Activated CD8-positive, alpha-beta memory T cell treated with anti-CD3 and anti-CD28 coated beads, Interleukin-2, amount 10 ng/mL, durations not matched to agents 7 days and 5 days (primary cell): Measurements from ENCODE around the gene MYBPC2. TPM values are rescaled to one million over a fixed set of nuclear protein-coding genes. Genes with fewer than 3 reads are reported as not detected.
"Not testable (repeated sequence)": the region's sequence is repeated elsewhere in the genome, so short reads cannot be mapped to it uniquely, and the experiment has no call there.

ENCODE experiments used
- ATAC-seq: fragments of 150-1000 bp; cut with Tn5 transposase; one replicate; pipeline ENCODE4 v1.10.0; 2021; ENCODE audit warnings: moderate library complexity
- CTCF ChIA-PET: fragments of 350-600 bp; sonication (Branson Sonifier 250); formaldehyde crosslinking; loops from one replicate; lab custom pipeline; 2021; ENCODE audit warnings: antibody characterized with exemption; lab: Charles Lee
- DNase-seq: peaks from one replicate; pipeline ENCODE4 v3.0.0-alpha.2; 2020
- H3K27ac Mint-ChIP-seq: one replicate; pipeline ENCODE4 v1.8.0; 2021; ENCODE audit warnings: mild to moderate bottlenecking, mixed read lengths
- H3K27me3 Mint-ChIP-seq: one replicate; pipeline ENCODE4 v1.8.0; 2021; ENCODE audit warnings: mixed read lengths
- H3K36me3 Mint-ChIP-seq: one replicate; pipeline ENCODE4 v1.8.0; 2021; ENCODE audit warnings: mild to moderate bottlenecking, mixed read lengths
- H3K4me1 Mint-ChIP-seq: one replicate; pipeline ENCODE4 v1.8.0; 2021; ENCODE audit warnings: mixed read lengths
- H3K4me3 Mint-ChIP-seq: one replicate; pipeline ENCODE4 v1.8.0; 2021; ENCODE audit warnings: mild to moderate bottlenecking, moderate library complexity, mixed read lengths
- H3K9me3 Mint-ChIP-seq: one replicate; pipeline ENCODE4 v1.8.0; 2022; ENCODE audit warnings: low read depth, mixed read lengths
- total RNA-seq, 2 experiments: library from RNA; stranded (reverse); gene quantifications; one replicate each; pipeline ENCODE4 v1.2.3, GENCODE V29; 2021

Gene MYBPC2
- total RNA-seq: not detected

DNA sequence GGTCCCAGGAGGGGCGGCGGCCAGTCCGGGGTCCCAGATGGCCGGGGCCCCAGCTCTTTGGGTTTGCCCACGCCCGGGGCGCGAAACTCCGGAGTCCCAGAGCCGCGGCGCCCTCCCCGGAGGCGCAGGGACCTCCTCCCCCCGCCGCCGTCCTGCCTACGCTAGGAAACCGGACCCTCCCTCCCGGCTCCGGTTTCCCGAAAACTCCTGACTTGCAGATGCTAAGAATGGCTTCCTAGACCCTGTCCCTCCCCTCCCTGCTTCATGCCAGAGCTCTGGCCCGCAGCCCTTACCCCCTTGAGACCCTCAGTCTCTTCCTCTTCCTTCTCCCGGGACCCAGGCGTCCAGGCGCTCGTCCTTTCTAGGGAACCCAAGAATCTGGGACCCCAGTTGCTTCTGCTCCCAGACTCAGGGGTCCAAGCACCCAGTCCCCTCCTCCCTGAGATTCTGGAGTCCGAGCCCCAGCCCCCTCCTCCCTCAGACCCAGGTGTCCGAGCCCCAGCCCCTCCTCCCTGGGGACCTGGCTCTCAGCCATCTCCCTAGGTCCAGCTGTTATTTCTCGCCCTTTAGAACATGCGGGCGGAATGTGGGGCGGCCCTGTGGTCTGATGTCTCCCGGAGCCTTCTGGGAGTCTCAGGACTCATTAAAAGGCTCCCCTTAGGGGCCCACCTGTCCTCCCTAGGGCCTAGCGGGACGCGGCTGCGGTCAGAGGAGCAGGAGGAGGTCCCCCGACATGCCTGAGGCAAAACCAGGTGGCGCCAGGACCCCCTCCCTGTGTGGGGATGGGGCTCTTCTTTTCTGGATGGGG, at the start of gene MYBPC2:
TSS of gene MYBPC2 (plus strand) at position 672 of the 808 bp plus-strand sequence. CDS start at position 734, 62 bp downstream.
- H3K27ac Mint-ChIP-seq: peak within 1 kb of the TSS; percentile 84
- H3K27me3 Mint-ChIP-seq: peaks cover 24% of the 10 kb centered on the region
- H3K4me3 Mint-ChIP-seq: peak within 1 kb of the TSS; percentile 78
- no peaks in the 10 kb centered on the region for H3K9me3 Mint-ChIP-seq
- CTCF ChIA-PET: interaction anchor here (0.6 to 1.6 kb wide), 2 partner anchors 75 to 106 kb away, joined by 3 read pairs; no protein-coding TSS in a partner anchor
- peaks cover 9% of the 10 kb centered on the region for H3K4me1 Mint-ChIP-seq
- H3K36me3 Mint-ChIP-seq: no peaks in the 10 kb centered on the region
- DNase-seq: no peak
- no peak for ATAC-seq

DNA sequence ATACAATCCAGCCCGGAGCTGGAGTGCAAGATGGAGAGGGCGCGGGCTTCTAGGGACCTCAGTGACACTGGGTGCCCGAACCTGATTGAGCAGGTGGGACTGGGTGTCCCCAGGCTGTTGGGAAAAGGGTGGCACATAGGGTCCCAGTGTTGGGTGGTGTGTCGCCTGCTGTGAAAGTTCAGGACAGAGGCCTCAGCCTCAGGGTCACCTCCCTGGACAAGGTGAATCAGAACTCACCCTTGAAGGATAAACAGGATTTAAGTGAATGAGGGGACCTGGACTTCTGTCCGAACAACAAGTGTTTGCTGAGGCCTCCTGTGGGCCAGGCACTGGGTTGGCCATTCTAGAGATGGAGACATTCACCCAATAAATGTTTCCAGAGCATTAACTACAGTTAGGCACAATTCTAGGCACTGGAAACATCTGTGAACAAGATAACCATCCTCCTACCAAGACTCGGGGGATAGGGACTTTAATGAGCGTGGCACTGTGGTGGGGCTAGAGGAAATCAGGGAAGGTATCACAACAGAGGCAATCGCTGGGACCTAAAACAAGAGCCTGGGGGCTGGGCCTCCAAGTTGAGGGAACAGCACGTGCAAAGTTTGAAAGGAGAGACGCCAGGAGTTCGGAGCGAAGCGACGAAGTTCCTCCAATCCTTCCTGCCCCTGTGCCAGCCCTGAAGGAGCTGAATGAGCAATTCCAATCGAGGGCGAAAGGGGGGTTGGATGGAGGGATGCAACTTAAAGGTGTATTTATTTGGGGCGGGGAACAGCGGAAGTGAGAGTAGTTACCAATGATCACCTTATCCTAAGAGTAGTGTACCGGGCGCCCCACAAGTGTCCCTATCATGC, 49.5 kb upstream of the MYBPC2 start:
- peaks cover 37% of the 10 kb centered on the region for H3K4me1 Mint-ChIP-seq
- ATAC-seq (no peak), DNase-seq (no peak)
- CTCF ChIA-PET: interaction anchor here (0.8 to 3.0 kb wide), 7 partner anchors 14 to 128 kb away, joined by 3 to 14 read pairs (median 6); partner anchors contain the start of gene JOSD2
- H3K9me3 Mint-ChIP-seq: no peaks in the 10 kb centered on the region
- H3K27ac Mint-ChIP-seq: peak overlapping the region; percentile 95
- H3K27me3 Mint-ChIP-seq: no peaks in the 10 kb centered on the region
- H3K36me3 Mint-ChIP-seq: peaks cover 38% of the 10 kb centered on the region
- H3K4me3 Mint-ChIP-seq: peak overlapping the region; percentile 98

DNA sequence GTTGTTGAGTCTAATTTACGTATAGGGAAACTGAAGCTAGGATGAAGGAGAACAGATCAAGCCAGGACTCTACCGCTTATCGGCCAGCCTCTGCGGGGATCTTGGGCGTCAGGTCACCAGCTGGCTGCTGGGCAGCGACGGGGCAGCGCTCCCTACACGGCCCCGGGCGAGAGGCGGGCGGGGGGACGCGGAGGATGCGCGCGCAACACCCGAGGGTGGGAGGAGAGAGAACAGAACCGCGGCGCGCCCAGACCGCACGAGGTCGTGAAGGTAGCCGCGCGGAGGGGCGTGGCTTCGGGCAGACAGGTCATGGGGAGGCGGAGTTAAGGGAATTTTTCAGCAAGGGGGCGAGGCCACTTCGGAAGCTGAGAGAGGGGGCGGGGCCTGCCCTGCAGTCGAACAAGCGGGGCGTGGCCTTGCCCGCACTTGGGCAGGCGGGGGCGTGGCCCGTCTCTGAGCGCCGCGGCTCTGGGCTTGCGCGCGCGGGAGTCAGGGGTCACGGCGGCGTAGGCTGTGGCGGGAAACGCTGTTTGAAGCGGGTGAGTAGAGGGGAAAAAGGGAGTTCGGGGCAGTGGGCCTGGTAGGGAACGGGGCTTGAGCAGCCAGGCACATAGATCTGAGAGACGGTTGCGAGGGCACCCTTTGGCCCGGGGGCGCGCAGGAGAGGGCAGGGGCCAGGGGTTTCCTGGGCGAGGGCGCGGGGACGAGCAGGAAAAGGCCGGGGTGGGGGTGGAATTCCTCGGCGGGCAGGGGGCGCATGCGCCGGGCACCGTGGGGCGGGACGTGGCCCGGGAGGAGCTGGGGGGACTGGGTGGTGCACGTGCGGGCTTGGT, 48.6 kb upstream of the MYBPC2 start, which contains the start of gene POLD1:
TSS of gene POLD1 (plus strand) at position 496 of the 833 bp plus-strand sequence. CDS start 14,505 bp downstream, outside the sequence.
- peak within 1 kb of the TSS; percentile 98 for H3K4me3 Mint-ChIP-seq

DNA sequence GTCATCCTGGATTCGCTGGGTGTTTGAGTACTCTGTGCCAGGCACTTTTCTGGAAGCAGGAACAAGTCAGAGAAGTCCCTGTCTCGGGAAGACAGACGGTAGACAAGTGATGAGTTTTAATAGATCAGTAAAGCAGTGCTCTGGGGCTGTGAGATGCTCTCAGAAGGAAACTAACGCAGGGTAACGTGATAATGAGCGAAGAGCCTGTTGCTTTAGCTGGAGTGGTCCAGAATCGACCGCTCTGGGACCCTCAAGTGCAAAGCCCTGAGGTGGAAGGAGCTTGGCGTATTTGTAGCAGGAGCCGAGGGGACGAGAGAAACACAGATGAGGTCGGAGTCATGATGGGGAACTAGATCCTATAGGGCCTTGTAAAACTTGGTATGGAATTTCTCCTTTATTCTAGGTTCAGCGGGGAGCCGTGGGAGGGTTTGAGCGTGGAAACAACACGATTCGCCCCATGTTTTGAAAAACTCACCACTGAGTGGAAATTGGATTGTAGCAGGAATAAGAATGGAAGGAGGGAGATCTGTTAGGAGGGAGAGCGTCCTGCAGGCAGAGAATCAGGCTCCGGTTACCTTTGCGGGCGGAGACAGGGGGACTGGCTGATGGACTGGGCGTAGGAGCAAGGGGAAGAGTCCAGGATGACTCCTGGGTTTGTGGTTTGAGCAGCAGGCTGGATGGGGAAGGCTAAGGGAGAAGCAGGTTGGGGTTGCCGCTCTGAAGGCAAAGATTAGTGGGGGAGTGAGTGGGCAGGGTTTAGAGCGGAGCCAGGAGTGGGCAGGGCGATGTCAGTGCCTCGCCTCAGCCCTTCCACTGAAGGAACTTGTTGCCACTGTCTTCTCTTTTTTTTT, 47.8 kb upstream of the MYBPC2 start:
- Mint-ChIP-seq H3K9me3 (no peaks in the 10 kb centered on the region), H3K36me3 (peaks cover 32% of the 10 kb centered on the region)

More for the DNA sequence above, 48.6 kb upstream of the MYBPC2 start, which contains the start of gene POLD1:
- ATAC-seq (peak; percentile 89), DNase-seq (peak; percentile 99)
- Mint-ChIP-seq H3K4me1 (peaks cover 37% of the 10 kb centered on the region), H3K9me3 (no peaks in the 10 kb centered on the region), H3K27me3 (no peaks in the 10 kb centered on the region), H3K27ac (peak within 1 kb of the TSS; percentile 95), H3K36me3 (peaks cover 38% of the 10 kb centered on the region)
- CTCF ChIA-PET: interaction anchor here (0.8 to 3.0 kb wide), 9 partner anchors 9 to 127 kb away, joined by 3 to 14 read pairs (median 6); partner anchors contain the start of genes JOSD2 and NR1H2

DNA sequence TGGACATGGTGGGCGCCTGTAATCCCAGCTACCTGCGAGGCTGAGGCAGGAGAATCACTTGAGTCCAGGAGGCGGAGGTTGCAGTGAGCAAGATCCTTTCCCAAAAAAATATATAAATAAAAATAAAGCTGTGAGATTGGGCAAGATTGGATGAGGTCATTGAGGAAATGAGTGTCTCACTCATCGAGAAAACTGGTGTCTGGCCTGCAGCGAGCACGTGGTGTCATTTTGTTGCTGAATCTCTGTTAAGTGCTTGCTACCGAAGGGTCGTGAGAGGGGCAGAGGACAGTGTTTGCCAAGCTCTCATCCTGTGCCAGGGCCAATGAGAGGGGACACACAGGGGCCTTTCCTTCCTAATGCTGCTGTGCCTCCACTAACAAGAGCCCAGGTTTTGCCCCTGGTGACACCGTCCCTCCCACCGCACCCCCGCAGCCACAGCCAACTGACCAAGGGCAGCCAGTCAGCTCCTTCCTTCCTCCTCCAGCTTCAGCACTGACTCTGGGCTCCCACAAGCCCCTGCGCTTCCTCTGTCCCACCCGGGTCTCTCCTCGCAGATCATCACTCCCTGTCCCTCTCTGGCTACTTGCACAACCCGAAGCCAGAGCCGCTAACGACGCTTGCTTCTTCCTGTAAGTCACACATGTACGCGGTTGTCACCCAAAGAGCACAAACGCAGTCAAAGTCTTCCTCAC, 45.4 kb upstream of the MYBPC2 start:
- no peaks in the 10 kb centered on the region for H3K9me3 Mint-ChIP-seq
- no peak for DNase-seq
- CTCF ChIA-PET: interaction anchor here (1.2 to 2.9 kb wide), 2 partner anchors 30 to 74 kb away, joined by 4 to 10 read pairs; no protein-coding TSS in a partner anchor
- peaks cover 37% of the 10 kb centered on the region for H3K4me1 Mint-ChIP-seq
- H3K27ac Mint-ChIP-seq: no peak overlapping the region
- H3K36me3 Mint-ChIP-seq: peaks cover 35% of the 10 kb centered on the region
- no peak overlapping the region for H3K4me3 Mint-ChIP-seq
- H3K27me3 Mint-ChIP-seq: no peaks in the 10 kb centered on the region
- ATAC-seq: no peak

More for the DNA sequence above, 47.8 kb upstream of the MYBPC2 start:
- Mint-ChIP-seq H3K27me3 (no peaks in the 10 kb centered on the region), H3K4me1 (peaks cover 37% of the 10 kb centered on the region), H3K4me3 (peak overlapping the region; percentile 98), H3K27ac (peak overlapping the region; percentile 95)
- DNase-seq (no peak), ATAC-seq (no peak)
- CTCF ChIA-PET: interaction anchor here (1.3 to 3.0 kb wide), 8 partner anchors 9 to 76 kb away, joined by 3 to 14 read pairs (median 6); partner anchors contain the start of gene NR1H2

DNA sequence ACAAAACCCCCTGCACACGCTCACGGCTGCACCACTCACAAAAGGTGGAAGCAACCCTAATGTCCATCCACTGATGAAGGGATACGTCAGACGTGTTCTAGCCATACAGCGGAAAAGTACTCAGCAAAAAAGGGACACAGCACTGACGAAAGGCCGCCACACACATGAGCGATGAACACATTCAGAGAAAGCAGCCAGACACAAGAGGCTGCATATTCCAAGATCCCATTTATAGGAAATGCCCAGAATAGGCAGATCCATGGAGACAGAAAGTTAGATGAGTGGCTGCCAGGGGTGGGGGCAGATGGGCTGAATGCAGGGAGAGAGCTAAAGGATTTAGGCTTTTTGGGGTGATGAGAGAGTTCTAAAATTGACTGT, 44.8 kb upstream of the MYBPC2 start:
- no peaks in the 10 kb centered on the region for H3K9me3 Mint-ChIP-seq
- CTCF ChIA-PET: interaction anchor here (2.9 kb wide), 1 partner anchor 30 kb away, joined by 10 read pairs; no protein-coding TSS in a partner anchor
- ATAC-seq: no peak
- H3K4me3 Mint-ChIP-seq: no peak overlapping the region
- H3K4me1 Mint-ChIP-seq: peaks cover 37% of the 10 kb centered on the region
- DNase-seq: no peak
- no peak overlapping the region for H3K27ac Mint-ChIP-seq
- peaks cover 39% of the 10 kb centered on the region for H3K36me3 Mint-ChIP-seq
- no peaks in the 10 kb centered on the region for H3K27me3 Mint-ChIP-seq

DNA sequence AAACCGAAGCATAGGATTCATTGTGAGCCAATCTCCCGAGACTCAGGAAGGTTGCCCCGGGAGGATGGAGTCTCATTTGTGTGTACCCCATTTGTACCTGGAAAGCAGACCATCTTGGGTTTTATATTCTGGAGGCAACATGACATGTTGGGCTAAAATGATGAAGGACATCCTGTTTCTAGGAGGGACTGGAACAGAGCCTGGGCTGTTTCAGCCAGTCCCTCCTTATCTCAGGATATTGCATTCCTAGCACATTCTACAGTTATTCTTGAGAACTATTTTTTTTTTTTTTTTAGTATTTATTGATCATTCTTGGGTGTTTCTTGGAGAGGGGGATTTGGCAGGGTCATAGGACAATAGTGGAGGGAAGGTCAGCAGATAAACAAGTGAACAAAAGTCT, 42.4 kb upstream of the MYBPC2 start:
- DNase-seq, H3K27me3 Mint-ChIP-seq, ATAC-seq, H3K27ac Mint-ChIP-seq, H3K4me3 Mint-ChIP-seq, CTCF ChIA-PET, H3K9me3 Mint-ChIP-seq: not testable (repeated sequence)
- Mint-ChIP-seq H3K36me3 (peaks cover 48% of the 10 kb centered on the region), H3K4me1 (peaks cover 19% of the 10 kb centered on the region)

DNA sequence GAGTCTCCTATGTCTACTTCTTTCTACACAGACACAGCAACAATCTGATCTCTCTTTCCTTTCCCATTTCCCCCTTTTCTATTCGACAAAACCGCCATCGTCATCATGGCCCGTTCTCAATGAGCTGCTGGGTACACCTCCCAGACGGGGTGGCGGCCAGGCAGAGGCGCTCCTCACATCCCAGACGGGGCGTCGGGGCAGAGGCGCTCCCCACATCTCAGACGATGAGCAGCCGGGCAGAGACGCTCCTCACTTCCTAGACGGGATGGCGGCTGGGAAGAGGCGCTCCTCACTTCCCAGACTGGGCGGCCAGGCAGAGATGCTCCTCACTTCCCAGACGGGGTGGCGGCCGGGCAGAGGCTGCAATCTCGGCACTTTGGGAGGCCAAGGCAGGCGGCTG, 41.7 kb upstream of the MYBPC2 start:
- CTCF ChIA-PET, DNase-seq, H3K27ac Mint-ChIP-seq, H3K9me3 Mint-ChIP-seq, ATAC-seq, H3K27me3 Mint-ChIP-seq, H3K4me3 Mint-ChIP-seq: not testable (repeated sequence)
- Mint-ChIP-seq H3K36me3 (peaks cover 49% of the 10 kb centered on the region), H3K4me1 (peaks cover 16% of the 10 kb centered on the region)

DNA sequence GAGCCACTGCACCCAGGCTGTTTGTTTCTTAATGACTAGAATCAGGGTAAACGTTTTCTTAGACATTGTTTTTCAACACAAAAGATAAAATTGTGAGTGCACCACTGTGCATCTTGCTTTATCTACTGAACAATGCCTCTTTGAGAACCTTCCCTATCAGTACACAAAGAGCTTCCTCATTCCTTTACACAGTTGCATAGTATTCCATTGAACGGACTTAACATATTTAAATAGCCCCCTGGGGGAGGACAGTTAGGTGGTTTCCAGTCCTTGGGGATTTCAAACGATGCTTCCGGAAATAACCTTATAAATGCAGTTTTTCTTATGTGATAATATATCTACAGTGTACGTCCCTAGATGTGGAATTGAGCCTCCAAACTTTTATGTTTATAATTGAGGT, 39.9 kb upstream of the MYBPC2 start:
- Mint-ChIP-seq H3K4me3 (no peak overlapping the region), H3K27ac (no peak overlapping the region), H3K36me3 (peaks cover 43% of the 10 kb centered on the region), H3K9me3 (no peaks in the 10 kb centered on the region), H3K27me3 (no peaks in the 10 kb centered on the region), H3K4me1 (peaks cover 5% of the 10 kb centered on the region)
- CTCF ChIA-PET: interaction anchor here (1.0 kb wide), 1 partner anchor 35 kb away, joined by 3 read pairs; no protein-coding TSS in a partner anchor
- DNase-seq (no peak), ATAC-seq (no peak)

DNA sequence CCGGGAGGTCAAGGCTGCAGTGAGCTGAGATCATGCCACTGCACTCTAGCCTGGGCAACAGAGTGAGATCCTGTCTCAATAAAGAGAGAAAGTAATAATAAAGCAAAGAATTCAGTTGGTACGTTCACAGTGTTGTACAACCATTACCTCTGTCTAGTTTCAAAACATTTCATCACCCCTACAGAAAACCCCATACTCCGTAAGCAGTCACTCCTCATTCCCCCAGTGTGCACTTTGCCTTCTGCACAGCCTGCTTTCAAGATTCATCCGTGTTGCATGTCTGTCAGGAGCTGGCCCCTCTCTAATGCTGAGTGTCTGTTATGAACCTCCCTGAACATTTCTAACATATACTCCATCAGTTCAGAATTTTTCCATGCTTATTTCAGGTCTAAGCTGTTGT, 39.1 kb upstream of the MYBPC2 start:
- DNase-seq (no peak), ATAC-seq (no peak)
- Mint-ChIP-seq H3K9me3 (no peaks in the 10 kb centered on the region), H3K27ac (no peak overlapping the region), H3K4me3 (no peak overlapping the region), H3K27me3 (no peaks in the 10 kb centered on the region), H3K36me3 (peaks cover 41% of the 10 kb centered on the region), H3K4me1 (peaks cover 2% of the 10 kb centered on the region)
- CTCF ChIA-PET: no interaction called here

DNA sequence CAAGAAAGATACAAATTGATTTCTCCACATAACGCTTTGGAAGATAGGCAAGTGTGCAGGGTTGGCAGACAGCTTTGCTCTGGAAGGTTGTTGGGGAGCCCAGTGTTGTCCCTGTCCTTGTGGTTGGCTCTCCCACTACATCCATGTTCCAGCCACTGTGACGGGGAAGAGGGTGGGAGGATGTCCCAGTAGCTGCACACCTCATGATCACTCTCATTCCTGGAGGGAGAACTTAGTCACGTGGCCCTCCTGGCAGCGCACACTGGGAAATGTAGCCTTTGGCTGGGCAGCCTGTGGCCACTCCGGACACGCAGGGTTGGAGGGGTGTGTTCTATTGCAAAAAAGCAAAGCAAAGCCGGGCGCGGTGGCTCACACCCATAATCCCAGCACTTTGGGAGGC, 38.7 kb upstream of the MYBPC2 start:
- ATAC-seq (no peak), DNase-seq (no peak)
- CTCF ChIA-PET: no interaction called here
- Mint-ChIP-seq H3K4me3 (no peak overlapping the region), H3K4me1 (peaks cover 2% of the 10 kb centered on the region), H3K36me3 (peaks cover 42% of the 10 kb centered on the region), H3K9me3 (no peaks in the 10 kb centered on the region), H3K27ac (no peak overlapping the region), H3K27me3 (no peaks in the 10 kb centered on the region)
